Activated CD8-positive, alpha-beta memory T cell treated with anti-CD3 and anti-CD28 coated beads, Interleukin-2, amount 50 U/mL, for 48 hours (primary cell): ENCODE measurements around the gene RAP2B.
"Not testable (repeated sequence)": the region's sequence is repeated elsewhere in the genome, so short reads cannot be mapped to it uniquely, and the experiment has no call there.

Experiments used
- DNase-seq: peaks from one replicate; pipeline ENCODE4 v3.0.0-alpha.2; 2020

RAP2B gene

DNA sequence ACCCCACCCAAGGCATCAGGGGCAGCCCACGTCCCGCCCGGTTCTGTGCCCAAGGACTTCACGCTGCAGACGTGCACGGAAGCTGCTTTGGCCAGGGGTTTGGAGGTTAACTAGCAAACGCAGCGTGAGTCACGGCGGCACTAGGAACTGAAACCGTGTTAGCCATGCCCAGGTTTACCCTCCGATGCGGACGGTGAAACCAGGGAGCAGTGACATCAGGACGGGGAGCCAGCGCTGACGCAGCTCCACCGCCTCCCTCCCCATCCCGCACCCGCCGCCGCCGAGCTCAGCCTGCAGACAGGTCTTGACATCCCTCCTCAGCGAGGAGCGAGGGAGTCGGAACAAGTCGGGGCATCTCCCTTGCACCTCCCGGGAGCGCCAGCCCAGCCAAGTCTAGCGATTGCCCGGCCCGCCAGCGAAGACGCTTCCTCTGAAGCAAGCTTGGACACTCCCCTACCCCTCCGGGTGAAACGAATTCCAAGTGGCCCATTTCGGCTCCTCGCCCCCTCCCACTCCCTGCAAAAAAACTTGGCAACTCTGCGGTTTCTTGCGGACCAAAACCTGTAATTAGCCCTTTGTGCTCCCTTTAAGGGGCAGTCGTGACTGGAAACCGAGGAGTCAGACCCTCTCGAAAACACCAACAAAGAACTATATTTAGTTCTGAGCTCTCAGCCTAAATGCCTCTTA is 1.4 kb upstream of the RAP2B start:
- peak; percentile 87 for DNase-seq

DNA sequence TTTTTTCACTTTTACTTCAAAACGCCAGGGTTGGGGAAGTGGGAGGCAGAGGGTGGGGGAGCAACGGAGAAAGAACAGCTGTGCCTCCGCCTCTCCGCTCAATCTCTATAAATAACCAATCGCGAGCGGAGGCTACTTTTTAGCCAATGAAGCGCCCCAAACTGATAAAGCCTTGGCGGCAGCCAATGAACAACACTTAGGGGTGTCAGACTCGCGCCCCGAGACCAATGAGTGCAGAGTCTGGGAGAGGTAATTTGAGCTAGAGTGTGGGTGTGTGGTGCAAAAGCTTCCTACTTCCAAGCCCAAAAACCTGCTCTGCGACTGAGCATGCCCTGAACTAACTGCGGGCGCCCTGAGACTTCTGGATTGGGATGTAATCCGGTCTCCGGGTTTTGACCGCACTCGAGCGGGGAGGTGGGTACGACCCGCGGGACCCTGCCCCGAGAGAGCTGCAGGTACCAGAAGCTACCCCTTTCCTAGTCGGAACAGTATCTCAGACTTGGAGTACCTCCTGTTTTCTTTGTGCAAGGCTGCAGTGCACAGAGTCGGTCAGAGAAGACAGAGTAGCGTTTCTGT is 800 bp upstream of the RAP2B start:
- DNase-seq = peak; percentile 87

DNA sequence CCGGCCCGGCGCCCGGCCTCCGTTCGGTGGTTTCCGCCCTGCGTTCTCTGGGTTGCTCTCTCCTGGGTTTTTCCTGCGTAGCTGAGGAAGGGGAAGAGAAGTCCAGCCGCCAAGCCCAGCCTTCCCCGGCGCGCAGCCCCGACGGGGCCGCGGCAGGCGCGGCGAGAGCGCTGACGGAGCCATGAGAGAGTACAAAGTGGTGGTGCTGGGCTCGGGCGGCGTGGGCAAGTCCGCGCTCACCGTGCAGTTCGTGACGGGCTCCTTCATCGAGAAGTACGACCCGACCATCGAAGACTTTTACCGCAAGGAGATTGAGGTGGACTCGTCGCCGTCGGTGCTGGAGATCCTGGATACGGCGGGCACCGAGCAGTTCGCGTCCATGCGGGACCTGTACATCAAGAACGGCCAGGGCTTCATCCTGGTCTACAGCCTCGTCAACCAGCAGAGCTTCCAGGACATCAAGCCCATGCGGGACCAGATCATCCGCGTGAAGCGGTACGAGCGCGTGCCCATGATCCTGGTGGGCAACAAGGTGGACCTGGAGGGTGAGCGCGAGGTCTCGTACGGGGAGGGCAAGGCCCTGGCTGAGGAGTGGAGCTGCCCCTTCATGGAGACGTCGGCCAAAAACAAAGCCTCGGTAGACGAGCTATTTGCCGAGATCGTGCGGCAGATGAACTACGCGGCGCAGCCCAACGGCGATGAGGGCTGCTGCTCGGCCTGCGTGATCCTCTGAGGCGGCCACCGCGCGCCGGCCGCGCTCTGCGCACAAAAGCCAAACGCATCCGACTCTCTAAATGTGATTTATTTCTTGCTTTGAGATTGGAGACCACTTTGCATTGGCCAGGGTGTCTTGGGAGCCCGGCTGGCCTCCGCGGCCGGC is 727 bp downstream of the RAP2B start:
- DNase-seq = peak; percentile 78

DNA sequence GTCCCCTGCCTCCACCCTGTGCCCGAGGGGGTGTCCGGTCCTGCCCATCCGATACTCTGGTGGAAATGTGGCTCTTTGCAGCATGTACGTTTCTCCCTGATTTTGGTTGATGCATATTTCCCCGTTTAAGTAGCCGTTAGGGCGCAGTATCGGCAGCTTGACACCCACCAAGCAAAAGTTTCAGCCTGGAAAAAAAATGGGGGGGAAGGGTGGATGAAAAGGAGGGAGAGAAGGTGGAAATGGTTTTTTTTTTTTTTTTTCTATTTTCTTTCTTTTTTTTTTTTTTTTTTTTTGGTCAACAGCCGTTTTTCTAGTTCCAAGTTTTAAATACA is 1.3 kb downstream of the RAP2B start:
- no peak for DNase-seq

DNA sequence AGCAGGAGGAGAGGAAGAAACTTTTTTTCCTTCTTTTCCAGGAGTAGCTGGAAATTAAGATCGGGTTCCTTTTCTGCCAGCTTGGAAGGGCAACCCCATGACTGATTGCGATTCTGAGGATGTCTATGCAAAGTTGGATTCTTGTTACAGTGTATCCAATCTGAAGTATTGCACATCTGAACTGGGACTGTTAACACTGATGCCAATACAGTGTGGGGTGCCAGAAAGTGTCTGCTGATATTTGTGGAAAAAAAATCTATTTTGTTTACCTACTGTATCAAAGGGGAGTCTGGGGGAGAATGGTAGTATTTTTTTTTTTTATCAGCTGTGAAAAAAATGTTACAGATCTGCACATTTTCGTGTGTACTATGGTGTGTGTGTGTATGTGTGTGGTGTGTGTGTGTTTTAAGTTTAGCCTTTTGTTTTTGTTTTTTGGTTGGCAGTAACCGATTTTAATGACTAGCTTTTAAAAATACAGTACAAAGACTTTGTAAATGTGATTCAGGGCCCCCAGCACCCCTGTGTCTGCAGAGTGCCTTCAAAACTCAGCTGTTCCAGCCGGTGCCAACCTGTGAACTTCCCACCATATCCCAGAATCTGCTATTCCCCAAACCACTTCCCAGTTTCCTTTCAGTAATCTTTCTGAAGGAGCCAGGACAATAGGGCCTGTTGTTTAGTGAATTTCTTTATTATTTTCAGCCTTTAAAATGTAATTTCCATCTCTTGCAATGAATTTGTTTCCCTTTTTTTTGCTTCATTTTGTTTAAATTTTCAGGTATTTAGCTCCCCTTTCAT is 1.9 kb downstream of the RAP2B start:
- no peak for DNase-seq

DNA sequence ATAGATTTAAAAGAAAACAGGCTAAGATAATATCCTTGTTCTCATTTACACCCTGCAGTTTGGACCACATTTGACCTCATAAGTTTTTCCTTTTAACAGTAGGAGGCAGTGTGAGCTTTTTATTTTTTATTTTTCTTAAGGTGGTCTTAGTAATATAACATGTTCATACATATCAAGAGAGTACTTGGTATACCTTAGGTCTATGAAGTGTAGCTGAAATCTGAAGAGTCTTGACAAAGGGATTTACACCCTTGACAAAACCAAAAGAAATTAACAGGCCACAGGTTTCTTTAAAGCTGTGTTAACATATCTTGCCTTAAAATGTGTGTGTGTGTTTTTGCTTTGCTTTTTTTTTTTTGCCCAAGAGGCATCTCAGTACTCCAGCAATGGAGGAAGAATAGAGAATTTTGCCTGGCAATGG is 3.2 kb downstream of the RAP2B start:
- no peak for DNase-seq

DNA sequence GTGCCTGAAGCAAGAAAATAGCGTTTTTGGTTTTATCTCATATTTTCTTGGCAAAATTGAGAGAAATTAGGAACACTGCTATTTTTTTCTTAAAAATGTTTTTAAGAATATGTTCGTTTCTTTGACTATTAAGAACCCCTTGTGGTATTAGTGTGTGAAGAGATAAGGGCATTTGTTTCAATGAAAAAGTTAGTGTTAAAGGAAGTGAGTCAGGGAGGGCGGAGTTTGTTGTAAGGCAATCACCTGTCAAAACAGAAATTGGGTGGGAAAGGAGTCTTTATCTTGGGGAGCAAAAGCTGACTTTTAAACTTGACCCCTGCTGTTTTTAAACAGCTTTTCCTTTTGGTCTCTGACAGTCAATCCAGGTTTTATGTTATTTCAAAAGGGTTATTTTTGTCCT is 4.2 kb downstream of the RAP2B start:
- no peak for DNase-seq

DNA sequence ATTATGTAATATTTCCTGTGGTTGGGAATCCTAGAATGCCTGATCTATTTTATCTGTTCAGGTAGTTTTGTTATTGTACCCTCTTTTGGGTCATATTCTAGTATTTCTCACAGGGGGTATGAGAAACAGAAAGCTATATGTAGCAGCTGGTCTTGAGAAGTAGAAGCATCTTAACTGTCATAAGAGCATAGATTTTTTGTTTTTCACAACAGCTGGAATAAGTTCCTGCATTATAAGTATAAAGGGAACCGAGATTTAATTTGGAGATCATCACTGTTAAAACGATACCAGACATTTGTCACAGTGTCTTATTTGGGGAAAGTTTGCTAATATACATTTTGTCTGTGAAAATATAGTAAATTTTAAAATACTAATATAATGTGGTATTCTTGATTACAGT is 4.8 kb downstream of the RAP2B start:
- no peak for DNase-seq

DNA sequence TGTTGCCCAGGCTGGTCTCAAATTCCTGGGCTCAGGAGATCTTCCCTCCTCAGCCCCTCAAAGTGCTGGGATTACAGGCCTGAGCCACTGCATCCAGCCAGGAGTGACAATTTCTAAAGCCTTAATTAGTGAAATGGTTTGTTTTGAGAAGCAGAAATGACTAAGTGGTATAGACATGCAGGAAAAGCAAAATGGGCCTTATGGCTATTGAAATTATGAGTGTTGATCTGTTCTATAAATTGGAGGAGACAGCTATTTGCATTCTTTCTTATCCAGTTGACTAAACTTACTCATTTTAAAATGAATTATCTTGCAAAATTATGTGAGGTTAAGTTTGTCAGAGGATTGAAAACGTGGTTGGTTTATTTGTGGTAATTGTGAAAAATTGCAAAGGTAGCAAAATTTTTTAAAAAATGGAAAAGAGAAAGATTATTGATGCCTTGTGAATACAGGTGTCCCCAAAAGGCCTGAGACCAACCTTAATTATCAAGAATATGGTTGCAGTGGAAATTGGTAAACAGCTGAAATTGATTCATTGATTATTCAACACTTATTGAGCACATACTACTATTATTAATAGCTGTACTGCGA is 7.9 kb downstream of the RAP2B start:
- DNase-seq = no peak

DNA sequence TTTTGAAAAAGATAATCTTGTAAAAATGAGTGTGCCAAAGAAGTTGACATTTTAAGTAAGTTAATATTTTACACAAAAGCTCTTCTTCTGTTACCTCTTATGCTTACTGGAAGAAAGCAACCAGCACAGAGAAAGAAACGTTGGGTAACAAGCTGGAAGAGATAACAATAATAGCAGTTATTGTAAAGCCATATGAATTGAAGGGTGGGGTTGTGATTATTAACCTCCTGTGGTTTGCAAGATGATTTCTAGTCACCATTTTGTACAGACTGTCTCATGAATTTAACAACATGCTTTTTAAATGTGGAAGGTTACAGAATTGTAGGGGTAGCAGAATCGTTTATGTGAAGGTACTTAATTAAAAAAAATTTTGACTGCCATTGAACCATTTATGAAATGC is 9.2 kb downstream of the RAP2B start:
- no peak for DNase-seq

DNA sequence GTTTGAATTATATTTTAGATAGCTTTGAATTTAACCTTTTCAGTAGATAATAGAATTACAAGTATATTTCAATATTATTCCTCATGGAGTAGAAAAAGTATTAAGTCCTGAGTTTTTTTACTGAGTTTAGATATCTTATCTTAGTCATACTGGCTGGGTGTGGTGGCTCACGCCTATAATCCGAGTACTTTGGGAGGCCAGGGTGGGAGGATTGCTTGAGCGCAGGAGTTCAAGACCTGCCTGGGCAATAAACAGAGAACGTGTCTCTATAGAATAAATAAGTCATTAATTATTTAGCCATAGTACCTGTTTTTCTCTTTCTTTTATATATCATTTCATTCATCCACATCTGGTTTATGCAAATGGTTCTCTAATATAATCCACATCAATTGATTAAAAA is 9.9 kb downstream of the RAP2B start:
- DNase-seq = no peak

DNA sequence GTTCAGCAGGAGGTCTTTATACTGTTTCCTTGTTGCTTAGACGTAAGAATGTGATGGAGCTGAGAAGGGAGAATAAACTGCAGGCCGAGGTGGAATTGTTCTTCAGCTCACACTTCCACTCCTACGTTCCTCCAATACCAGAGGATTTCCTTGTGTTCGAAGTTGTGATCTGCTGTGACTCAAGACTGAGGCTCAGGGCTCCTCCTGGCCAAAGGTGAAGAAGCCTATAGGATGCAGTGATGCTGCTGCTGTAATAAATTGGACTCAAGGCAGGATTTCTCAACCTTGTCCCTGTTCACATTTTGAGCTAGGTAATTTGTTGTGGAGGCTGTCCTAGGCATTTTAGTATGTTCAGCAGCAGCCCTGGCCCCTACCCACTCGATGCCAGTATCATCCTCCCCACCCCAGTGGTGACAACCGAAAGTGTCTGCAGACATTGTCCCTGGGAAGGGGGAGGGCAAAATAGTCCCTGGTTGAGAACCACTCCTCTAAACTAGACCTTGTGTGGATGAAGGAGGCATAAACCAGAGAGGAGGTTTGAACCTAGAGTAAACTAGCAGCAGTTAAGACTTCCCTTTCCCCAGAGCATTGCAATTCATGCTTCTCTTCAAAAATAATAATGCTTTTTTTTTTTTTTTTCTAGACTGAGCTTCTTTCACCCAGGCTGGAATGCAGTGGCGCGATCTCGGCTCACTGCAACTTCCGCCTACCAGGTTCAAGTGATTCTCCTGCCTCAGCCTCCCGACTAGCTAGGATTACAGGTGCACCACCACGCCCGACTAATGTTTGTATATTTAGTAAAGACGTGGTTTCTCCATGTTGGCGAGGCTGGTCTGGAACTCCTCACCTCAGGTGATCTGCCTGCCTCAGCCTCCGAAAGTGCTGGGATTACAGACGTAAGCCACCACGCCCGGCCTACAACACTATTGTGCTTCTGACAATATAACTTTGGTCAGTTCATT is 11.1 kb downstream of the RAP2B start:
- no peak for DNase-seq

DNA sequence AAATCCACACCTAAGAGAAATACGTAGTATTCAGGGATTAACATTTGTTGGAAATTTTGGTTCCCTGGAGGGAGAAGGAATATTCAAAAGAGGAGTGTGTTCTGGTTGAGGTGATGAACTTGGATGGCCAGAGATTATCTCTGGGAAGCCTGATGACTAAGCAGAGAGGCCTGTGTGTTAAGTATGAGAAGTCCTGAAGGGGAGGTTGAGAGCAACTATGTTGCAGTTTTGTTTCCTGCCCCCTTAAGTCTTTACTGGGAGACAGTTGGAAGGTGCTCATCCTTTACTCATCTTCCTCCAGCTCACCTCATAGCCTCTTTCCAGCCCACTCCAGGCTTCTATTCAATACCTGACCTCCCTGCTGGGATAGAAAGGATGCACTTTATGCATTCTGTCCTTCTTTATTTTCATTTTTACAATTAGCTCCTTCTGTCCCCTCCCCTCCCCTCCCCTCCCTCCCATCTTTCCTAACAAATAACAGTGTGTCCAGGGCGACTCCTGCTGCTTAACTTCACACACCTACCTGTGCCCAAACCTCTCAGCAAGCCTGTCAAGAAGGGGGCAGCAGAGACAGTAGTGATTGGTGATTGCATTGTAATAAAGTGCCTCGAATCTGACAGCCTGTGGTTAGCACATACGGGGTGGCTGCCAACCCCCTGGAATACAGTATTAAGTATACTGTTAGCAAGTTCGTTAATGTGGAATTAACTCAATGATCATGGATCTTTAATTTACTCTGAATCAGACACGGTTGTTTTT is 11.9 kb downstream of the RAP2B start:
- DNase-seq = no peak

DNA sequence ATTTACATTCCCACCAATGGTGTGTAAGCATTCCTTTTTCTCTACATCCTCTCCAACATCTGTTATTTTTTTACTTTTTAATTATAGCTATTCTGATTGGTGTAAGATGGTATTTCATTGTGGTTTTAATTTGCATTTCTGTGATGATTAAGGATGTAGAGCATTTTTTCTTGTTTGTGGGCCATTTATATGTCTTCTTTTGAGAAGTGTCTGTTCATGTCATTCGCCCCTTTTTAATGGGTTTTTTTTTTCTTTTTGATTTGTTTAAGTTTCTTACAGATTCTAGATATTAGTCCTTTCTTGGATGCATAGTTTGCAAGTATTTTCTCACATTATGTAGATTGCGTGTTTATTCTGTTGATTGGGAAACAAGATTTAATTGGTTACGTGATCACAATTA is 14.2 kb downstream of the RAP2B start:
- no peak for DNase-seq

DNA sequence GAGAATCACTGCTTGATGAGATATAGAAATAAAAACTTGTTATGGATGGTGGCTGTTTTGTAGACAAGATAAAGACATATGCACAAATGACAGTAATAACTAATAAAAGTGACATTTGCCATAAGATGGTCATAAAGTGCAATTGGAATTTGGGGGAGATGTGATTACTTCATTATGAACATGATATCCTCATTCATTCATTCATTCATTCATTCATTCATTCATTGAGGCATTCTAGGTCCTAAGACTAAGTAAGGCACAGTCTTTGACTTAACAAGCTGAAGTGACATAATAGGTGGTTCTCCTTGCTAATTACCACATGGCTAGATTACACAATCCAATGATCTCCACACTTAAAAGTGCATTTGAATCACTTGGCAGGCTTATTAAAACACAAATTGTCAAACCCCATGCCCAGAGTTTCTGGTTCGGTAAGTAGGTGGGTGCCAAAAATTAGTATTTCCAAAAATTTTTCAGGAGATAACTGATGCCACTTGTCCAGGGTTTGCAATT is 18.9 kb downstream of the RAP2B start:
- DNase-seq = no peak

DNA sequence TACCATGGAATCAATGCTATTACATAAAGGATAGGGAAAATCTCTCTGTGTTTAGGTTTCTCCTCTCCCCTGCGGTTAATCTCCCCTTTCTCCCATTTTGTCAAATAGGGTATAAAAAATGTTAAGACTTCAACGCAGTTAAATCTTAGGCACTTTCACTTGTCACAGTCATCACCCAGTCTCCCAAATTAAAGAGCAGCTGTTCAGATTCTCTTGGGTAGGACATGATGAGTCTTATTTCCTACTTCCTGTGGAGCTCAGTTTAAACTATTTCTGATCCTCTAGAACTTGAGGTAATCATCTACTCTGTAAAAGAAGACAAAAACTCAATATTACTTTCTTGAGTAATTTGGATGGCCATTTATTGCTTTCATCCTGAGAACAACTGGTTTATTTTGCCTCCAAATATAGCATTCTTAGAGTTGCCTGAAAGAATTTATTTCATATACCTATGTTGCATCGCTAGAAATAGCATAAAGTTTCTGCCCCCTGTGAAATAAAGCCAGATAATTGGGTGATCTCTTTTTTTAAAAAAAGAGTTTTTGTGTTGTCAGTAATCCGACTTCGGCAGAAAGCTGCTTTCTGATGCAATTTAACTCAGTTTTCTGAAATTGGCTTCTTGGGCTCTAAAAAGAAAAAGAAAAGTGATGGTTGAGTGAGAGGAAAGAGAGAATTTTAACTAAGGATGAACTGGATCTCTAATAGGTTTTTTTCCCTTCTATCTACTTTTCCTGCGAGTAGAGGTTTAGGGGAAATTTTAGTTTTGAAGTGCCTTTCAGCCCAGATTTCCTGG is 20.7 kb downstream of the RAP2B start:
- DNase-seq = no peak

DNA sequence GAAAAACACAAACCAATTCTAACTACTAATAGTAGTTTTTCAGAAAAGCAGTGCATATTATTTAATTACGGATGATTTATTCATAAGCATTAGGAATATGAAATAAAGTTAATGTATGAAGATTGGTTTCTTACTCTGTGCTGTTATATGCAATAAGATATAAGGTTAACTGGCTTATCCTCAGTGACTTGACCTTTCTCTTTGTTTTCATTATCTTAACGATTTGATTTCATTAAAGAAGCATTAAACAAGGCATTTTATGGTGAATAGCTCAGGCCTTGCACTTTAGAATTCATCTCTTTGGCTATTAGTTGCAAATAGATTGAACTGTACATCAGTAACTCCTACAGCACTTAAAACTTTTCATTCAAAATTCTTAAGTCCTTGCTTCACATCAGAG is 28.9 kb downstream of the RAP2B start:
- DNase-seq = no peak

DNA sequence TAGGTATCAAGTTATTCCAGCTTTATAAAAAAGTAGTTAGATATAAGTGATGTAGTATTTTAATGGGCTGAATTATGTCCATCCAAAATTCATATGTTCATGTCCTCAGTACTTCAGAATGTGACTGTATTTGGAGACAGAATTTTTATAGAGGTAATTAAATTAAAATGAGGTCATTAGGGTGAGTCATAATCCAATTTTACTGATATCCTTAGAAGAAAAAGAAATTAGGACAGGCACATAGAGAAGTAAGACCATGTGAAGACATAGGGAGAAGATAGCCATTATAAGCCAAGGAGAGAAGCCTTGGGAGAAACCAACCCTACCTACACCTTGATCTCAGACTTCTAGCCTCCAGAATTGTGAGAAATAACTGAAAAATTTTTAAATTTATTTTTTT is 30.3 kb downstream of the RAP2B start:
- DNase-seq = no peak

DNA sequence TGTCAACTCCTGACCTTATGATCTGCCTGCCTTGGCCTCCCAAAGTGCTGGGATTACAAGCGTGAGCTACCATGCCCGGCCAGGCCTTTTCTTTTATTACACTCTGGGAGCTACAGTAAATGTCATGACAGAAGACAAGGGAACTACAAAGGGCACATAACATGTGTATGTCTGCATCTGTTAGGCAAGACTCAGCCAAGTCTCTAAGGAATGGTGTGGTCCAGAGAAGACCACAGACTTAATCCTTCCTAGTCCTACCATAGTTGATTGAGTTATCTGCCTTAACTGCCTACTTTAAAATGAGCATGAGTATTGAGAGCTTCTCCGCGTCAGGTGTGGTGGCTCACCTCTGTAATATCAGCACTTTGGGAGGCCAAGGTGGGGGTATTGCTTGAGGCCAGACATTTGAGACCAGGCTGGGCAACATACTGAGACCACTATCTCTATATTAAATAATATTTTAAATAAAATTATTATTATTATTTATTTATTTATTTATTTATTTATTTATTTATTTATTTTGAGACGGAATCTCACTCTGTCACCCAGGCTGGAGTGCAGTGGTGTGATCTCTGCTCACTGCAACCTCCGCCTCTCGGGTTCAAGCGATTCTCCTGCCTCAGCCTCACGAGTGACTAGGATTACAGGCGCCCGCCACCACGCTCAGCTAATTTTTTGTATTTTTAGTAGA is 31.9 kb downstream of the RAP2B start:
- not testable (repeated sequence) for DNase-seq
